Fibroblast of lung (primary cell): Measurements from ENCODE around the gene BCCIP. TPM values are rescaled to one million over a fixed set of nuclear protein-coding genes. Genes with fewer than 3 reads are reported as not detected.

Source experiments
- DNase-seq, 2 donors: peaks; one replicate each; pipeline versions ENCODE4 v3.0.0 to v3.0.0-alpha.2; 2010; ENCODE audit warnings: low read depth in 2 of 2
- H2AFZ ChIP-seq: 2 replicates; pipeline ENCODE4 v1.5.1; 2012; ENCODE audit warnings: low read length, control low read depth, inconsistent platforms
- H3K27ac ChIP-seq: 2 replicates; pipeline ENCODE4 v1.5.1; 2011; ENCODE audit warnings: low read length, control low read depth; ENCODE audit not compliant: insufficient read depth
- H3K27me3 ChIP-seq: 2 replicates; pipeline ENCODE4 v1.5.1; 2011; ENCODE audit warnings: mild to moderate bottlenecking, low read length; ENCODE audit not compliant: control insufficient read depth, insufficient read depth
- H3K36me3 ChIP-seq: 2 replicates; pipeline ENCODE4 v1.5.1; 2011; ENCODE audit warnings: low read length; ENCODE audit not compliant: control insufficient read depth, insufficient read depth
- H3K4me1 ChIP-seq: 2 replicates; pipeline ENCODE4 v1.5.1; 2011; ENCODE audit warnings: low read length; ENCODE audit not compliant: control insufficient read depth, insufficient read depth; ENCODE audit errors: extremely low read depth
- H3K4me2 ChIP-seq: 2 replicates; pipeline ENCODE4 v1.5.1; 2011; ENCODE audit warnings: low read length, control low read depth; ENCODE audit not compliant: insufficient read depth; ENCODE audit errors: extremely low read depth
- H3K4me3 ChIP-seq, 4 experiments: fragments of 200-600 bp in 1 of 4; sonication (generic) in 1 of 4; replicated peaks in 1 of 4; 2 replicates each; pipeline ENCODE4 v1.5.1; 2011 to 2016; ENCODE audit warnings: low read length in 4 of 4, low read depth in 3 of 4, mild to moderate bottlenecking in 3 of 4, control low read depth in 2 of 4, inconsistent platforms in 1 of 4, mixed read lengths in 1 of 4; ENCODE audit not compliant: insufficient read depth in 1 of 4; ENCODE audit errors: control extremely low read depth in 1 of 4
- H3K79me2 ChIP-seq: 2 replicates; pipeline ENCODE4 v1.5.1; 2012; ENCODE audit warnings: mild to moderate bottlenecking, low read length, inconsistent platforms; ENCODE audit not compliant: control insufficient read depth, insufficient read depth
- H3K9ac ChIP-seq: 2 replicates; pipeline ENCODE4 v1.5.1; 2011; ENCODE audit warnings: mild to moderate bottlenecking, low read length, control low read depth; ENCODE audit not compliant: insufficient read depth
- H3K9me3 ChIP-seq: 2 replicates; pipeline ENCODE4 v1.5.1; 2012; ENCODE audit warnings: low read depth, low read length; ENCODE audit not compliant: control insufficient read depth, insufficient read depth
- H4K20me1 ChIP-seq: 2 replicates; pipeline ENCODE4 v1.5.1; 2011; ENCODE audit warnings: low read length; ENCODE audit not compliant: control insufficient read depth, insufficient read depth; ENCODE audit errors: extremely low read depth
- CTCF ChIP-seq, 2 donors: IDR thresholded peaks in 1 of 2; conservative IDR thresholded peaks in 1 of 2; 1 replicate in 1 of 2; 2 replicates in 1 of 2; pipeline ENCODE4 v1.5.1; 2011 to 2012; ENCODE audit warnings: low read length in 2 of 2, control low read depth in 1 of 2, inconsistent platforms in 1 of 2, low read depth in 1 of 2, mild to moderate bottlenecking in 1 of 2
- EZH2 ChIP-seq: IDR thresholded peaks from 2 replicates; pipeline ENCODE4 v1.5.1; 2012; ENCODE audit warnings: low read length, control low read depth, mild to moderate bottlenecking; ENCODE audit errors: missing control alignments
- polyA plus RNA-seq, 2 donors: library from polyadenylated mRNA; depleted of rRNA in 1 of 2; stranded (reverse) in 1 of 2; unstranded in 1 of 2; fragments of >200 nt; gene quantifications; 2 replicates each; pipeline ENCODE4 v1.2.1, GENCODE V29; 2011 to 2012; ENCODE audit warnings: missing spikeins in 1 of 2
- total RNA-seq: library from RNA; depleted of rRNA; stranded (reverse); fragments of >200 nt; gene quantifications from 2 replicates; pipeline ENCODE4 v1.2.1, GENCODE V29; 2014

The BCCIP gene
- total and polyA plus RNA-seq, 2 donors (not counting 1 experiment from before 2014, with no cell fraction given), result 32.0 to 72.2 TPM

- no peaks in the 10 kb centered on the region for H3K27me3 ChIP-seq
- H3K27ac ChIP-seq, result no peak overlapping the region
- no peak for DNase-seq
- H2AFZ ChIP-seq, result no peak overlapping the region
- H3K4me3 ChIP-seq, result no peak overlapping the region
- H3K79me2 ChIP-seq, result no peaks in the 10 kb centered on the region
- no peaks in the 10 kb centered on the region for H3K9me3 ChIP-seq
- no peaks in the 10 kb centered on the region for H4K20me1 ChIP-seq
- no peak overlapping the region for H3K4me2 ChIP-seq
- H3K9ac ChIP-seq, result no peak overlapping the region
- H3K4me1 ChIP-seq, result no peaks in the 10 kb centered on the region
- H3K36me3 ChIP-seq, result peaks cover 2% of the 10 kb centered on the region
- TF ChIP-seq EZH2 (no peak), CTCF (conservative IDR thresholded peaks at IDR 0.05 in 1 of 2, IDR thresholded peaks at IDR 0.05 in 1 of 2; ENCODE audit: low read depth in 1 of 2, low read length in 2 of 2) (no peak)
These were observed 35.9 kb downstream of the BCCIP start for GRCh38 chr10:125859128-125859817.

- no peak overlapping the region for H3K9ac ChIP-seq
- no peaks in the 10 kb centered on the region for H4K20me1 ChIP-seq
- no peak overlapping the region for H3K4me3 ChIP-seq
- no peak overlapping the region for H3K4me2 ChIP-seq
- no peak for DNase-seq
- H3K36me3 ChIP-seq, result peaks cover 7% of the 10 kb centered on the region
- H2AFZ ChIP-seq, result no peak overlapping the region
- H3K4me1 ChIP-seq, result no peaks in the 10 kb centered on the region
- H3K9me3 ChIP-seq, result no peaks in the 10 kb centered on the region
- no peaks in the 10 kb centered on the region for H3K79me2 ChIP-seq
- TF ChIP-seq CTCF (conservative IDR thresholded peaks at IDR 0.05 in 1 of 2, IDR thresholded peaks at IDR 0.05 in 1 of 2; ENCODE audit: low read depth in 1 of 2, low read length in 2 of 2) (no peak), EZH2 (no peak)
- H3K27me3 ChIP-seq, result no peaks in the 10 kb centered on the region
- no peak overlapping the region for H3K27ac ChIP-seq
These were observed 41.8 kb downstream of the BCCIP start for GRCh38 chr10:125865120-125865519.

GRCh38 chr10:125866421-125867029 is 43.2 kb downstream of the BCCIP start:
- H2AFZ ChIP-seq, result no peak overlapping the region
- no peak overlapping the region for H3K4me3 ChIP-seq
- H3K27me3 ChIP-seq, result no peaks in the 10 kb centered on the region
- no peaks in the 10 kb centered on the region for H3K4me1 ChIP-seq
- H3K9ac ChIP-seq, result no peak overlapping the region
- H3K27ac ChIP-seq, result no peak overlapping the region
- peaks cover 7% of the 10 kb centered on the region for H3K36me3 ChIP-seq
- DNase-seq, result no peak
- no peak overlapping the region for H3K4me2 ChIP-seq
- no peaks in the 10 kb centered on the region for H3K9me3 ChIP-seq
- TF ChIP-seq EZH2 (no peak), CTCF (conservative IDR thresholded peaks at IDR 0.05 in 1 of 2, IDR thresholded peaks at IDR 0.05 in 1 of 2; ENCODE audit: low read depth in 1 of 2, low read length in 2 of 2) (no peak)
- H3K79me2 ChIP-seq, result no peaks in the 10 kb centered on the region
- no peaks in the 10 kb centered on the region for H4K20me1 ChIP-seq
